ENCODE results near the gene ASTL.
A peak's percentile ranks its signal among the peaks of the same experiment; 100 is the strongest.
"Not testable (repeated sequence)": the region's sequence is repeated elsewhere in the genome, so short reads cannot be mapped to it uniquely, and the experiment has no call there.

The ASTL gene

GRCh38 chr2:96143231-96143847 lies 5.0 kb upstream of the ASTL start:
- no peak for DNase-seq (ENCODE audit: low spot score)
- in situ Hi-C loops (cut with MboI; ENCODE audit: low sequenced_read_pairs, unreplicated experiment), result no loop called here
- TF ChIP-seq CTCF (IDR thresholded peaks at IDR 0.05; ENCODE audit: borderline replicate concordance, control extremely low read depth, extremely low read depth, insufficient read depth, missing control alignments), result no peak

DNA sequence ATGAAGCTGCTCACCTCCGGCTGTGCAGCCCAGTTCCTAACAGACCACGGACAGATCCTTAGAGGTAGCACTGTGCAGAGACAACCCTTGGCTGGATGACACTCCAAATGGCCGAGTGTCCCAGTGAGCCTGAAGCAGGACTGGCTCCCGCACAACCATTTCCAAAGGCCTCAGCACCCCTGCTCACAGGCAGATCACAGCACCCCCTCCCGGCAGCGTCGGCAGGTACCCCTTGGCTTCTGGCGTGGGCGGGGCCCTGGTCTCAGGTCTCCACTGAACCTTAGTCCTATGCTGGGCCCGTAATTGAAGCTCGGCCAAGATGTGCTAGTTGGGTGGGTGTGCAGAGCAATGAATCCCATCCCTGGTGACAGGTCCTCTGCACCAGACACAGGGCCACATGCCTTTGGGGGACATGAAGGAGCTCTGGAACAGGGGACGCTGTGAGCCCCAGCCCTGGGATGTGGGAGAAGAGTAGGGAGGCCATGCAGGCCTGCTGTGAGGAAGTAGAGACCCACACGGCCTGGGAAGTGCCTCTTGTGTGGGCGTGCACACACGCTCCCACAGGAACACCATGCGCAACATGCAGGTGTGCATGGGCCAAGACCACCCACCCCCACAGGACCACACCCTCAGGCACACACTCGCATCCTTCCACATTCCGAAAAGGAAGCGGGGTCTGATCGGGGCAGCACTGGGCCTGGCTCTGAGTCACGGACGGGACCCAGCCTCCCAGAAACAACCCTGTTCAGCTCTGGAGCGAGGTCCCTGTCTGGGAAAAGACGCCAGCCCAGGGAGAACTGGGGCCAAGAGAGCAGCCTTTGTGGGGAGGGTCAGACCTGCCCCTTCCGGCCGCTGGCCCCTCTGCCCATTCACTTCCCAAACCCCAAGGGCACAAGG lies 4.2 kb upstream of the ASTL start:
- peak; percentile 71 for DNase-seq (ENCODE audit: low spot score)
- peak; percentile 61 for TF ChIP-seq CTCF (IDR thresholded peaks at IDR 0.05; ENCODE audit: borderline replicate concordance, control extremely low read depth, extremely low read depth, insufficient read depth, missing control alignments)
- in situ Hi-C loops (cut with MboI; ENCODE audit: low sequenced_read_pairs, unreplicated experiment), result no loop called here

GRCh38 chr2:96141624-96141967 lies 3.3 kb upstream of the ASTL start:
- DNase-seq (ENCODE audit: low spot score); in situ Hi-C loops (cut with MboI; ENCODE audit: low sequenced_read_pairs, unreplicated experiment): not testable (repeated sequence)

GRCh38 chr2:96140941-96141623 lies 2.8 kb upstream of the ASTL start:
- in situ Hi-C loops (cut with MboI; ENCODE audit: low sequenced_read_pairs, unreplicated experiment), result no loop called here

GRCh38 chr2:96139181-96139758 lies 968 bp upstream of the ASTL start:
- in situ Hi-C loops (cut with MboI; ENCODE audit: low sequenced_read_pairs, unreplicated experiment), result loop anchor here (5.0 kb wide), 1 partner anchor 33 kb away; no protein-coding TSS in a partner anchor
- no peak for DNase-seq (ENCODE audit: low spot score)
- TF ChIP-seq CTCF (IDR thresholded peaks at IDR 0.05; ENCODE audit: borderline replicate concordance, control extremely low read depth, extremely low read depth, insufficient read depth, missing control alignments), result no peak

More at GRCh38 chr2:96140941-96141623, 2.8 kb upstream of the ASTL start:
- no peak for TF ChIP-seq CTCF (IDR thresholded peaks at IDR 0.05; ENCODE audit: borderline replicate concordance, control extremely low read depth, extremely low read depth, insufficient read depth, missing control alignments)
- DNase-seq (ENCODE audit: low spot score), result no peak

- in situ Hi-C loops (cut with MboI; ENCODE audit: low sequenced_read_pairs, unreplicated experiment), result loop anchor here (5.0 kb wide), 1 partner anchor 35 kb away; no protein-coding TSS in a partner anchor
Observed at GRCh38 chr2:96137321-96138178, 752 bp downstream of the ASTL start.

More at GRCh38 chr2:96137321-96138178, 752 bp downstream of the ASTL start:
- no peak for TF ChIP-seq CTCF (IDR thresholded peaks at IDR 0.05; ENCODE audit: borderline replicate concordance, control extremely low read depth, extremely low read depth, insufficient read depth, missing control alignments)
- DNase-seq (ENCODE audit: low spot score), result no peak
